ENCODE data around the gene ITPR1. TPM values are rescaled to one million over a fixed set of nuclear protein-coding genes. Genes with fewer than 3 reads are reported as not detected.

Gene ITPR1
- total RNA-seq, 1 experiment from 2014 or later = 48.5 TPM

DNA sequence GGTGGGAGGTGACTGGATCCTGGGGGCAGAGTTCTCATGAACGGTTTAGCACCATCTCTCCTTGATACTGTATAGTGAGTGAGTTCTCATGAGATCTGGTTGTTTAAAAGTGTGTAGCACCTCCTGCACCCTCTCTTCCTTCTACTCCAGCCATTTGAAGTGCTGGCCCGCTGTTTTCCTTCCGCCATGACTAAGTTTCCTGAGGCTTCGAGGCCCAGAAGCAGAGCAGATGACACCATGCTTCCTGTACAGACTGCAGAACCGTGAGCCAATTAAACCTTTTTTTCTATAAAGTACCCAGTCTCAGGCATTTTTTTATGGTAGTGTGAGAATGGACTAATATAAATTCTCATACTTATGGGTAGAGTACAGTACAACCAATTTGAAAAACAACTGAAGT, 362.5 kb downstream of the ITPR1 start:
- ChIA-PET POLR2A (ENCODE audit: unreplicated experiment) (no interaction called here), CTCF (no interaction called here)
- intact Hi-C loops (cut with micrococcal nuclease) = no loop called here
- H3K9ac ChIP-seq (ENCODE audit: low read length) = no peak overlapping the region
- H3K4me3 ChIP-seq (ENCODE audit: low read length) = no peak overlapping the region
- no peak overlapping the region for H3K27ac ChIP-seq (ENCODE audit: low read length)
- no peaks in the 10 kb centered on the region for H4K20me1 ChIP-seq (ENCODE audit: low read length)
- no peak overlapping the region for H3K4me2 ChIP-seq (ENCODE audit: low read length)
- H3K9me3 ChIP-seq (ENCODE audit: low read length) = no peaks in the 10 kb centered on the region
- no peaks in the 10 kb centered on the region for H3K79me2 ChIP-seq (ENCODE audit: low read length)
- H3K27me3 ChIP-seq (ENCODE audit: low read length) = no peaks in the 10 kb centered on the region
- H2AFZ ChIP-seq (ENCODE audit: low read length) = no peak overlapping the region
- ATAC-seq = no peak
- no peaks in the 10 kb centered on the region for H3K36me3 ChIP-seq (ENCODE audit: low read depth, low read length)
- 0 out of 2 replicates have a peak, but pooled peaks cover 6% of the 10 kb centered on the region for H3K4me1 ChIP-seq (ENCODE audit: insufficient read depth, low read length)
- no peak for DNase-seq
- no peak for TF ChIP-seq EZH2phosphoT487 (IDR thresholded peaks at IDR 0.05; ENCODE audit: borderline replicate concordance, low read length)
- no peak for TF ChIP-seq EZH2 (IDR thresholded peaks at IDR 0.05; ENCODE audit: low read length, unreplicated experiment)
- no peaks in the 10 kb centered on the region for H3F3A ChIP-seq (ENCODE audit: low read length, unreplicated experiment)
- H3K9me2 ChIP-seq (replicated peaks; ENCODE audit: low read length) = no peaks in the 10 kb centered on the region
- no TSS peak for BruUV-seq (replicated peaks)

DNA sequence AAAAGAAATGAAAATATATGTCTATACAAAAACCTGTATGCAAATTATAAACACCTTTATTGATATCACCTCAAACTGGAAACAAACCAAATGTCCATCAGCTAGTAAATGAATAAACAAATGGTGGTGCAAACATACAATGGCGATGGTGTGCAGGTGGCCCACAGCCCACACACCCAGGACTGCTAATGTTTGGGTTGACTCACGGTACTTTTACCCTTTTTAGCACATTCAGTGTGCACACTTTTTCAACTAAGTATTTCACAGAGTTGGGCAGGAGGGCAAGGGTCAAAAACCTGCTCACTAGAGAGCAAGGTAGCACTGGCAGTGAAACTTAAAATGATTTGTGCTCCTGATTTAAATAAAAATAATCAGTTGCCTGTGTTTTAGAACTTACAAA, 363.0 kb downstream of the ITPR1 start:
- no peak overlapping the region for H3K9ac ChIP-seq (ENCODE audit: low read length)

DNA sequence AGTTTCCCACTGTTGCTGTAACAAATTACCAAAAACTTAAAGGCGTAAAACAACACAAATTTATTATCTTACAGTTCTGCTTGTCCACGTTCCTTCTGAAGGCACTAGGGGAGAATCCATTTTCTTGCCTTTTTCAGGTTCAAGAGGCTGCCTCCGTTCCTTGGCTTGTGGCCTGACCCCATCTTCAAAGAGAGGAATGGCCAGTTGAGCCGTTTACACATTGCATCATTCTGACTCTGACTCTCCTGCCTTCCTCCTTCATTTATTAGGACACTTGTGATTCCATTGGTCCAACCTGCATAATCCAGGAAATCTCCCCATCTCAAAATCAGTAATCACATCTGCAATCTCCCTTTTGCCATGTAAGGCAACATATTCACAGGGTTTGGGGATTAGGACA, 363.4 kb downstream of the ITPR1 start:
- ChIA-PET POLR2A (ENCODE audit: unreplicated experiment) (no interaction called here), CTCF (no interaction called here)
- no peaks in the 10 kb centered on the region for H3F3A ChIP-seq (ENCODE audit: low read length, unreplicated experiment)
- BruUV-seq (replicated peaks) = no TSS peak
- no peak overlapping the region for H3K27ac ChIP-seq (ENCODE audit: low read length)
- no peaks in the 10 kb centered on the region for H3K36me3 ChIP-seq (ENCODE audit: low read depth, low read length)
- no peak for TF ChIP-seq EZH2phosphoT487 (IDR thresholded peaks at IDR 0.05; ENCODE audit: borderline replicate concordance, low read length)
- no peak for TF ChIP-seq EZH2 (IDR thresholded peaks at IDR 0.05; ENCODE audit: low read length, unreplicated experiment)
- TF ChIP-seq, protein P1, sequence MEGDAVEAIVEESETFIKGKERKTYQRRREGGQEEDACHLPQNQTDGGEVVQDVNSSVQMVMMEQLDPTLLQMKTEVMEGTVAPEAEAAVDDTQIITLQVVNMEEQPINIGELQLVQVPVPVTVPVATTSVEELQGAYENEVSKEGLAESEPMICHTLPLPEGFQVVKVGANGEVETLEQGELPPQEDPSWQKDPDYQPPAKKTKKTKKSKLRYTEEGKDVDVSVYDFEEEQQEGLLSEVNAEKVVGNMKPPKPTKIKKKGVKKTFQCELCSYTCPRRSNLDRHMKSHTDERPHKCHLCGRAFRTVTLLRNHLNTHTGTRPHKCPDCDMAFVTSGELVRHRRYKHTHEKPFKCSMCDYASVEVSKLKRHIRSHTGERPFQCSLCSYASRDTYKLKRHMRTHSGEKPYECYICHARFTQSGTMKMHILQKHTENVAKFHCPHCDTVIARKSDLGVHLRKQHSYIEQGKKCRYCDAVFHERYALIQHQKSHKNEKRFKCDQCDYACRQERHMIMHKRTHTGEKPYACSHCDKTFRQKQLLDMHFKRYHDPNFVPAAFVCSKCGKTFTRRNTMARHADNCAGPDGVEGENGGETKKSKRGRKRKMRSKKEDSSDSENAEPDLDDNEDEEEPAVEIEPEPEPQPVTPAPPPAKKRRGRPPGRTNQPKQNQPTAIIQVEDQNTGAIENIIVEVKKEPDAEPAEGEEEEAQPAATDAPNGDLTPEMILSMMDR (conservative IDR thresholded peaks at IDR 0.05; ENCODE audit: low read depth, low read length) = no peak
- 0 out of 2 replicates have a peak, but pooled peaks cover 4% of the 10 kb centered on the region for H3K9me3 ChIP-seq (ENCODE audit: low read length)
- H4K20me1 ChIP-seq (ENCODE audit: low read length) = no peaks in the 10 kb centered on the region
- H3K9me2 ChIP-seq (replicated peaks; ENCODE audit: low read length) = no peaks in the 10 kb centered on the region
- H3K9ac ChIP-seq (ENCODE audit: low read length) = no peak overlapping the region
- no peak overlapping the region for H2AFZ ChIP-seq (ENCODE audit: low read length)
- H3K27me3 ChIP-seq (ENCODE audit: low read length) = no peaks in the 10 kb centered on the region
- H3K4me2 ChIP-seq (ENCODE audit: low read length) = no peak overlapping the region
- ATAC-seq (no peak), DNase-seq (no peak)
- H3K4me3 ChIP-seq (ENCODE audit: low read length) = no peak overlapping the region
- 0 out of 2 replicates have a peak, but pooled peaks cover 6% of the 10 kb centered on the region for H3K4me1 ChIP-seq (ENCODE audit: insufficient read depth, low read length)
- intact Hi-C loops (cut with micrococcal nuclease) = no loop called here
- no peaks in the 10 kb centered on the region for H3K79me2 ChIP-seq (ENCODE audit: low read length)

More for the DNA sequence above, 363.0 kb downstream of the ITPR1 start:
- no TSS peak for BruUV-seq (replicated peaks)
- no peaks in the 10 kb centered on the region for H3K27me3 ChIP-seq (ENCODE audit: low read length)
- no peak overlapping the region for H2AFZ ChIP-seq (ENCODE audit: low read length)
- no peak overlapping the region for H3K27ac ChIP-seq (ENCODE audit: low read length)
- ChIA-PET POLR2A (ENCODE audit: unreplicated experiment) (no interaction called here), CTCF (no interaction called here)
- H3K36me3 ChIP-seq (ENCODE audit: low read depth, low read length) = no peaks in the 10 kb centered on the region
- no peaks in the 10 kb centered on the region for H3K79me2 ChIP-seq (ENCODE audit: low read length)
- ATAC-seq (no peak), DNase-seq (no peak)
- H3K4me2 ChIP-seq (ENCODE audit: low read length) = no peak overlapping the region
- no peaks in the 10 kb centered on the region for H3F3A ChIP-seq (ENCODE audit: low read length, unreplicated experiment)
- 0 out of 2 replicates have a peak, but pooled peaks cover 6% of the 10 kb centered on the region for H3K4me1 ChIP-seq (ENCODE audit: insufficient read depth, low read length)
- no peaks in the 10 kb centered on the region for H4K20me1 ChIP-seq (ENCODE audit: low read length)
- H3K4me3 ChIP-seq (ENCODE audit: low read length) = no peak overlapping the region
- H3K9me3 ChIP-seq (ENCODE audit: low read length) = 0 out of 2 replicates have a peak, but pooled peaks cover 1% of the 10 kb centered on the region
- intact Hi-C loops (cut with micrococcal nuclease) = no loop called here
- no peaks in the 10 kb centered on the region for H3K9me2 ChIP-seq (replicated peaks; ENCODE audit: low read length)
- TF ChIP-seq EZH2 (IDR thresholded peaks at IDR 0.05; ENCODE audit: low read length, unreplicated experiment) = no peak
- no peak for TF ChIP-seq EZH2phosphoT487 (IDR thresholded peaks at IDR 0.05; ENCODE audit: borderline replicate concordance, low read length)
- TF ChIP-seq, protein P1 (conservative IDR thresholded peaks at IDR 0.05; ENCODE audit: low read depth, low read length) = no peak
